Spleen (tissue), 7 donors: ENCODE data around the gene TAS2R31.

ENCODE experiments used
- POLR2A ChIP-seq, 3 donors: fragments of 450-650 bp; IDR thresholded peaks; one replicate each; pipeline ENCODE4 v1.5.1; 2017; ENCODE audit warnings: antibody characterized with exemption in 3 of 3, mild to moderate bottlenecking in 1 of 3
- TF ChIP-seq, protein P1 (sequence below), 11 experiments: fragments of 200-600 bp in 7 of 11; fragments of 450-650 bp in 4 of 11; sonication (generic) in 4 of 11; IDR thresholded peaks in 8 of 11; conservative IDR thresholded peaks in 3 of 11; 1 replicate in 7 of 11; 2 replicates in 4 of 11; pipeline versions ENCODE4 v1.4.0 to v1.8.0; 2016 to 2021; ENCODE audit warnings: antibody characterized with exemption in 11 of 11, inconsistent platforms in 4 of 11, mild to moderate bottlenecking in 1 of 11
- donor health status: DM: no; HTN: no; CAD: no; lungs with moderate emphysema.
- donor health status: DM: no; HTN: no; CAD: no.
- donor health status: DM: no; HTN: no; CAD: no.

DNA sequence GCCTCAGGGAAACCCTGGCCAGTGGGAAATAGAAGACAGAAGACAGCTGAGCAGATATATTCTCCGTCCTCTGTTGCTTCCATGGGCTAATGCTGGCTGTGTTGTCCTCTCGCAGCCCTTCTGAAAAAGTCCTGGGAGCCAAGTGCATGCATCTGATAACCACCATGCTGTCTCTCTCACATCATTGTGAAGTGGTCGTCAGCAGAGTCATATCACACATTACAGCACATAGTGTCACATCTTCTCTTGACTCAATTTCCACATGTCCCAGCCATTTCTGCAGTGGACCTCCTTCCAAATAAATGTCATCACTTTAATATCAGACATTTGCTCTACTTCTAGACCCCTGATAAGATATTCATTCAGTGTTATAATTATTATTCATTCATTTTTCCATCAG is 36.9 kb downstream of the TAS2R31 start:
- TF ChIP-seq, protein P1, sequence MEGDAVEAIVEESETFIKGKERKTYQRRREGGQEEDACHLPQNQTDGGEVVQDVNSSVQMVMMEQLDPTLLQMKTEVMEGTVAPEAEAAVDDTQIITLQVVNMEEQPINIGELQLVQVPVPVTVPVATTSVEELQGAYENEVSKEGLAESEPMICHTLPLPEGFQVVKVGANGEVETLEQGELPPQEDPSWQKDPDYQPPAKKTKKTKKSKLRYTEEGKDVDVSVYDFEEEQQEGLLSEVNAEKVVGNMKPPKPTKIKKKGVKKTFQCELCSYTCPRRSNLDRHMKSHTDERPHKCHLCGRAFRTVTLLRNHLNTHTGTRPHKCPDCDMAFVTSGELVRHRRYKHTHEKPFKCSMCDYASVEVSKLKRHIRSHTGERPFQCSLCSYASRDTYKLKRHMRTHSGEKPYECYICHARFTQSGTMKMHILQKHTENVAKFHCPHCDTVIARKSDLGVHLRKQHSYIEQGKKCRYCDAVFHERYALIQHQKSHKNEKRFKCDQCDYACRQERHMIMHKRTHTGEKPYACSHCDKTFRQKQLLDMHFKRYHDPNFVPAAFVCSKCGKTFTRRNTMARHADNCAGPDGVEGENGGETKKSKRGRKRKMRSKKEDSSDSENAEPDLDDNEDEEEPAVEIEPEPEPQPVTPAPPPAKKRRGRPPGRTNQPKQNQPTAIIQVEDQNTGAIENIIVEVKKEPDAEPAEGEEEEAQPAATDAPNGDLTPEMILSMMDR (IDR thresholded peaks at IDR 0.05 in 8 of 11, conservative IDR thresholded peaks at IDR 0.05 in 3 of 11), result no peak
- TF ChIP-seq POLR2A (IDR thresholded peaks at IDR 0.05), result no peak
